Ureter (tissue), 1 donor: ENCODE data around the gene ASB7. TPM values are rescaled to one million over a fixed set of nuclear protein-coding genes. Genes with fewer than 3 reads are reported as not detected.

Experiments used
- DNase-seq: peaks from one replicate; pipeline ENCODE4 v3.0.0-alpha.2; 2020; ENCODE audit warnings: low spot score
- total RNA-seq: library from RNA; stranded (reverse); gene quantifications from one replicate; pipeline ENCODE4 v1.2.4, GENCODE V29; 2023
- donor health status: DM: yes; HTN: yes; CAD: no.

Gene ASB7
- total RNA-seq, 1 donor from 2014 or later, result 12.0 TPM

DNA sequence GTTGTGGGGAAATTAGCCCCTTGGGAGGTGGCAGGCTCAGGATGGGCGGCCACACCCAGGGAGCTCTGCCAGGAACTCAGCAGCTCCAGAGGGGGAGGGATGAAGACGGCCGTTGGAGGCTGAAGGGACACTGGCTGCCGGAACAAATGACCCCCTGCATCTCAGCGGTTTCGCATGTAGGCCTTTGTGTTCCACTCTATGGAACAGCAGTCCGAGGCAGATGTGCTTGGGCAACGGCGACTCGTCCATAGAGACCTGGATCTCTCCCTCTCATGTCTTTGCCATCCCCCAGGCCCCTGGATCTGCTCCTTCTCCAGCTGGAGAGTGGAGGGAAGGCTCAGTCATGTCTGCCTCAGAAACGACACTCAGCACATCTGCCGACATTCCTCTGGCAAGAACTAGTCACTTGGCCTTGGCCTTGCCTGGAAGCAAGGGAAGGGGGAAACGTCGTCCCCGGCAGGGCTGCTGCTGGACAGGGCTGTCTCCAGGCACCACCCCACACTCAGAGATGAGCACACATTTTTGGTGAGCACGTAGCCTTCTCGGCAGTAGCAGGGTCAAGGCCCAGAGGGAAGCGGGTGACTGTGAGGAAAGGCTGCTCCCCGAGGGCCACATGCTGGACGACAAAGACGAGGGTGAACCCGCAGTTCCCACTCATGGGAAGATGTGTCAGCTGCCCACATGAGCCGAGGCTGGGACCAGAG, 83.8 kb downstream of the ASB7 start:
- DNase-seq, result no peak

GRCh38 chr15:100686725-100687473, 84.5 kb downstream of the ASB7 start:
- no peak for DNase-seq

- no peak for DNase-seq
Observed at GRCh38 chr15:100687582-100688141, 85.3 kb downstream of the ASB7 start.

DNA sequence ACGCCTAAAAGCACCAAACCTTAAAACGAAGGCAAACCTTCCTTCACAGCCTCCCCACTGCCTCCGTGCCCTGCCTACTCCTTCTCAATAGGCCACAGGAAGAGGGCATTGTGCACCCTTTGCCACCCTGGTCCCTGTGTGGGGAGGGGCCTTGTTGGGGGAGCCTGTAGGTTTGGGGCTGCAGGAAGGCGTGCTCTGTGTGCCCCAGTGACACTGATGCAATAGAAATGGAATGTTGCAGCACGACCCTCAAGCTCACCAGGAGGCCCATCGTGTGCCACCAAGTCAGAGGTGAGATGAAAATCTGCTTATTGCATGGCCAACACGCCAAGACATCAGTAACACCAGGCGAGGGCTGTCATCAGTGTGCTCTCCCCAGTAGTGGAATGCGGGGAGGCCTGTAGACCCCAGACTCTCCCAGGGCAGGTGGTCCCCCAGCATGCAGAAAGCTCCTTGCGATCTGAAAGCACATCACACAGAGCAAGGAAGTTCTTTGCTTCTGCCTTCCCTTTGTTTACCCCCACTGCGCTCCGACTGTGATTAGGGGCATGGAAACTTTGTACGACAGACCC, 86.2 kb downstream of the ASB7 start:
- no peak for DNase-seq

- no peak for DNase-seq
Observed at GRCh38 chr15:100689131-100689899, 86.9 kb downstream of the ASB7 start.

DNA sequence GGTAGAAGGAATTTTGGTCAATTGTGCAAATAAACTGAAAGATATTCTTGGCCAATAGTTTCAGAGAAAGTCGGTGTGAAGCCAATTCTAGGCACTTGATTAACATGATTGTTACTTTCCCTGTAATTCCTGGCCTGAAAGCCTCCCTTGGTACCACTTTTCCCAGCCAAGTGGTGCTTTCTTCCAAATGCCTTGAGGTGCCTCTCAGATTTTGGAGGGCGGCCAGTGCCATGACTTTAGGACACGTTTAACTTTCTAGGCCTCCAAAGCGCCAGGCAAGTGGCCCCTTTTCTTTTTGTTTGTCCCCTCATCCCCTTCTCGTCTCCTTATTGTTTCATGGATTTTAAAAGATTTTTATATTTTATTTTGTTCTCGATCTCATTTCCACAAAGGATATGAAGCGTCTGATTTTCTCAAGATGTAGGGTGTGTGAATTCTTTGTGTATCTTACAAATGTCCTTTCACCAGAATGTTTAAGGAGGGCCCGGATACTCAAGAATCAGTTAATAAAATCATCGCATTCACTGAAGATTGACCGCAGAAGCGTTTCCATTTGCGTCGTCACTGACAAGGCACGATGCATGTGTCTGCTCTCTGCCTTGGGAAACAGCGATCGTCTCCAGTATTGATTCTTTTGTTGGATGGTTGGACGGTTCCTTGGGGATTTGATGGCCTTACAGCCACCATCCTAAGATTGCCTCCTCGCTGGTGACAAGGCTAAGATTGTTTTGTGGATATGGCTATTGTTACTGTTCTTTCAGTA, 87.8 kb downstream of the ASB7 start:
- DNase-seq, result no peak

- no peak for DNase-seq
Observed at GRCh38 chr15:100690795-100691158, 88.4 kb downstream of the ASB7 start.

GRCh38 chr15:100691321-100691720, 88.9 kb downstream of the ASB7 start:
- DNase-seq, result no peak

GRCh38 chr15:100692246-100692645, 89.9 kb downstream of the ASB7 start:
- no peak for DNase-seq

GRCh38 chr15:100692671-100693070, 90.3 kb downstream of the ASB7 start:
- DNase-seq, result no peak

DNA sequence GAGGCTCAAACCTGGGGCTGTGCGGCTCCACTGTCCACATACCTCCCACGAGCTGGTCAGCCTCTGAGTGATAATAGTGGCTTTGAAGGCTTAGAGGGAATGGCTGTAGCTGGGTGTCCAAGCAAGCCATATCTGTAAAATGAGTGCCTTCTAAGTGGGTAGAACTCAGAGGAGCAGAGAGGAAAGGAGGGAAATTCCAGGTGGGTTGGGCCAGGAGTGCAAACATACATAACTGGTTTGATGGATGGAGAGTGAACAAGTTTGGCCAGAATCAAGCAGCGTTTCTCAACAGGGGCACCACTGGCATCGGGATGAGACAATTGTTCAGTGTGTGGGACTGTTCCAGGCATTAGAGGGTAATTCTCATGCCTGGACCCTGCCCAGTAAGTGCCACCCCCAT, 91.1 kb downstream of the ASB7 start:
- DNase-seq, result no peak

DNA sequence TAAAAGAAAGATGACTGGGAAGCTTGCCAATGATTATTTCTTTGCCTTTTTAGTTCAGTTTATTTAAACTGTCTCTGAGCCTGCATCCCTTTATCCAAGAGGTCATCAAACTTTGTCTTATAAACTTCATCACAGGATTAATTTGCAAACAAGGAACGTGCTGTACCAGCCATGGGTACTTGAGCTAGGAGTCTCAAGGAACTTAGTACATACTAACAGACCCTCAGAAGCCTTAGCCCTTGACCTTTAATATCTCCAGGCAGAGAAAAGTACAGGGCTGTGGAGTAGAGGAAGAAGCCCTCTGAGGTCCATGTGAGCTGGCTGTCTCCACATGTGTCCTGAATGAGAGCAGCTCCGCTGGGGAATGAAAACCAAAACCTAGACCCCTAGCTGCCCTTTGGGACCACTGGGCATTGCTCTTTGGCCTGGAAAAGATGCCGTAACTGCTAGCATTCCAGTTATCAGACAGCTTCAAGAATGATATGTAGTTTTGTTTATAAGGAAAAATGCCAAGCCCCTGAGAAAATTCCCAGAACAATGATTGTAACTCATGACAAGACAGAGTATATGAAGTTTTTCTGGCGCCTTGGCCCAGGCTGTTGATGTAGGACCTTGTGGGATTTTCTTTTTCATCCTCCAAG, 92.1 kb downstream of the ASB7 start:
- DNase-seq, result no peak

DNA sequence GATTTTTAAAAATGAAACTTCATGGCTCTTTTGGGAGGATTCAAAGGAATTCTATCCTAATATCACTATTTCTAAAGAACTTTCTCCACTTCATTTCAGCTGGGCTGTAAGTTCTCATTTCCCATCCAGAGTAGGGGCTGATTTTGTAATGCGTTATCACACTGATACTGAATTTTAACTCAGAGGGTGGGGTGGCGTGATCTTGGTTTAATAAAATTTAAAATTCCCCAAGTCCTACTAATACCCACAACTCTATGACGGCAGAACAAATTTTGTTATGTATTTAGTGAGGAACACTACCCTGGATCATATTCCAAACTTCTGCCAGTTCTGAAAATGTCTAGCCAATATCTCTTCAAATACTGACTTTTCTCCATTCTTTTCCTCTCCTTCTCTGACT, 92.7 kb downstream of the ASB7 start:
- DNase-seq, result no peak

DNA sequence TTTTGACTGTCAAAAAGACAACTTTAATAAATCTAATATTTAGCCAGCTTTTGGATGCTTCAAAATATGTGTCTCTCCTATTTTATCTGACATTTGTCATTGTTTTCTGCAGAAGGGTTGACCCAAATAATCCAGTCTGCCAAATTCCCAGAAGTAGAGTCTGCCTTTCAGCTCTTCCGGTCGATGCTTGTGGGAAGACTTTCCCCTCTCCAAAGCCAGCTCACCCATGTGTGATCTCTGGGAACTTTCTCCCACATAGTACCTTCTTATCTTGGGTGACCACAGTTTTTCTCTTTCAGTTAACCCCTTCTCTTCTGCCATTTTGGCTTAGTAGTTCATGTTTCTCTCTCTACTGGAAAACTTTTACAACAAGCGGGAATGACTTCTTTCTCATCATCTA, 94.1 kb downstream of the ASB7 start:
- DNase-seq, result no peak

Other genes with a start within 250 kb of the ASB7 start
- not detected for gene CERS3, start 73.6 kb upstream of the ASB7 start, total RNA-seq
- gene LINS1, start 405 bp upstream of the ASB7 start, total RNA-seq, result 18.7 TPM